ENCODE data around the gene ADAMTS4. TPM values are rescaled to one million over a fixed set of nuclear protein-coding genes. Genes with fewer than 3 reads are reported as not detected.
A peak's percentile ranks its signal among the peaks of the same experiment; 100 is the strongest.

The ADAMTS4 gene
- total RNA-seq, 1 donor from 2014 or later, result 2.7 TPM

DNA sequence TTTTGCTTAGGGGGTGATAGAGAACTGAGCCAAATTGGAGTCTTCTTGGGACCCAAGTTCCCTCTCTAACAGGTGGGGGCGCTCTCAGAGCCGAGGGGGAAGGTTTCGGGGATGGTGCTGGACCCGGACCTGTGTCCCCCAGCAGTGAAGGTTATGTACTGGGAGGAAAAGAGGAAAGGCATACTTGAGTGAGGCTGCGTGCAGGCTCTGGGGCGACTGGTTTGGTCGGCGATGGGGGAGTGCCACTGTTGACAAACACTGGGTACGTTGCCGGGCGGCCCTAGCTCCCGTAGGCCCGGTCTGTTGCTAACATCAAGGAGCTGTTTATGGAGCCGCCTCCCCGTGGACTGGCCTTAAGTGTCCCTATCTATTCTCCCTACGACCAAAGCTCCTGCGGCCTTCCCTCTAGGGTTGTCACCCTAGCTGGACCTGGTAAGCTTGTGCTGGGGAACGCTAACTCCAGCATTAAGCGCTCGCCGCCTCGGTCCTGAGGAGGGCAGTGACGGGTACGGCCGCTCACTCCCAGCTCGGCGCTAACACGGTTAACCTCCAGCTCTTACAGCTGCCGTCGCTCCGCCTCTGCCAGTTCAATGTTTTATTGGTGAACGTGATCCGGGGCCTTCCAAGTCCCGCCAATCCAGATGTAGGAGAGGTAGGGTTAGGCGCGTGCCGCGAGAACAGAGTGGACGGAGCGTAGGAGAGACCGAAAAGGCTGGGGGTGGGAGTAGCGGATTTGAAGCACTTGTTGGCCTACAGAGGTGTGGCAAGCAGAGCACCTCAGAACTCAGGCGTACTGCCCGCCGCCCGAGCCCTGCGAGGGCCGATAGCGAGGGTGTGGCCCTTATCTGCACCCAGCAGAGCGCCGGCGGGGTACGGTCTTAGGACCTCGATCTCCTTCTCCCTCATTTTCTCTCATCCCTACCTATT, 32.8 kb downstream of the ADAMTS4 start, which contains the start of gene PPOX:
Gene PPOX (plus strand): TSS at position 685 of the 927 bp plus-strand sequence. CDS start 422 bp downstream, outside the sequence.
- Histone ChIP-seq H3K4me3 (ENCODE audit: insufficient read depth, low read depth, low read length) (peak within 1 kb of the TSS; percentile 95), H3K27ac (ENCODE audit: low read depth, low read length) (peak within 1 kb of the TSS; percentile 83), H2AFZ (ENCODE audit: low read depth, low read length) (peak within 1 kb of the TSS; percentile 94), H3K4me1 (ENCODE audit: insufficient read depth, low read length) (peaks cover 14% of the 10 kb centered on the region), H3K9ac (ENCODE audit: low read length) (peak within 1 kb of the TSS; percentile 89), H4K20me1 (ENCODE audit: insufficient read depth, low read length) (no peaks in the 10 kb centered on the region), H3K9me3 (ENCODE audit: insufficient read depth, low read depth, low read length) (no peaks in the 10 kb centered on the region), H3K79me2 (ENCODE audit: insufficient read depth, low read length) (peaks cover 21% of the 10 kb centered on the region), H3K27me3 (ENCODE audit: insufficient read depth, low read length) (no peaks in the 10 kb centered on the region), H3K36me3 (ENCODE audit: insufficient read depth, low read length) (peaks cover 4% of the 10 kb centered on the region), H3K4me2 (ENCODE audit: low read length) (peak within 1 kb of the TSS; percentile 98)
- Mint-ChIP-seq H3K36me3 (ENCODE audit: low read depth, unreplicated experiment) (peaks cover 6% of the 10 kb centered on the region), H3K9me3 (ENCODE audit: unreplicated experiment) (no peaks in the 10 kb centered on the region), H3K4me1 (ENCODE audit: low read depth, unreplicated experiment) (peaks cover 17% of the 10 kb centered on the region), H3K27ac (ENCODE audit: unreplicated experiment) (peak within 1 kb of the TSS; percentile 94), H3K27me3 (ENCODE audit: low read depth, unreplicated experiment) (no peaks in the 10 kb centered on the region), H3K4me3 (ENCODE audit: unreplicated experiment) (peak within 1 kb of the TSS; percentile 93)
- FAIRE-seq (no peak), DNase-seq (ENCODE audit: low read depth) (peak; percentile 97)
- TF ChIP-seq, protein P1, sequence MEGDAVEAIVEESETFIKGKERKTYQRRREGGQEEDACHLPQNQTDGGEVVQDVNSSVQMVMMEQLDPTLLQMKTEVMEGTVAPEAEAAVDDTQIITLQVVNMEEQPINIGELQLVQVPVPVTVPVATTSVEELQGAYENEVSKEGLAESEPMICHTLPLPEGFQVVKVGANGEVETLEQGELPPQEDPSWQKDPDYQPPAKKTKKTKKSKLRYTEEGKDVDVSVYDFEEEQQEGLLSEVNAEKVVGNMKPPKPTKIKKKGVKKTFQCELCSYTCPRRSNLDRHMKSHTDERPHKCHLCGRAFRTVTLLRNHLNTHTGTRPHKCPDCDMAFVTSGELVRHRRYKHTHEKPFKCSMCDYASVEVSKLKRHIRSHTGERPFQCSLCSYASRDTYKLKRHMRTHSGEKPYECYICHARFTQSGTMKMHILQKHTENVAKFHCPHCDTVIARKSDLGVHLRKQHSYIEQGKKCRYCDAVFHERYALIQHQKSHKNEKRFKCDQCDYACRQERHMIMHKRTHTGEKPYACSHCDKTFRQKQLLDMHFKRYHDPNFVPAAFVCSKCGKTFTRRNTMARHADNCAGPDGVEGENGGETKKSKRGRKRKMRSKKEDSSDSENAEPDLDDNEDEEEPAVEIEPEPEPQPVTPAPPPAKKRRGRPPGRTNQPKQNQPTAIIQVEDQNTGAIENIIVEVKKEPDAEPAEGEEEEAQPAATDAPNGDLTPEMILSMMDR (IDR thresholded peaks at IDR 0.05; ENCODE audit: insufficient read depth, low read depth, low read length), result peak; percentile 35
- no peak for TF ChIP-seq EZH2 (IDR thresholded peaks at IDR 0.05; ENCODE audit: insufficient read depth, low read length)

DNA sequence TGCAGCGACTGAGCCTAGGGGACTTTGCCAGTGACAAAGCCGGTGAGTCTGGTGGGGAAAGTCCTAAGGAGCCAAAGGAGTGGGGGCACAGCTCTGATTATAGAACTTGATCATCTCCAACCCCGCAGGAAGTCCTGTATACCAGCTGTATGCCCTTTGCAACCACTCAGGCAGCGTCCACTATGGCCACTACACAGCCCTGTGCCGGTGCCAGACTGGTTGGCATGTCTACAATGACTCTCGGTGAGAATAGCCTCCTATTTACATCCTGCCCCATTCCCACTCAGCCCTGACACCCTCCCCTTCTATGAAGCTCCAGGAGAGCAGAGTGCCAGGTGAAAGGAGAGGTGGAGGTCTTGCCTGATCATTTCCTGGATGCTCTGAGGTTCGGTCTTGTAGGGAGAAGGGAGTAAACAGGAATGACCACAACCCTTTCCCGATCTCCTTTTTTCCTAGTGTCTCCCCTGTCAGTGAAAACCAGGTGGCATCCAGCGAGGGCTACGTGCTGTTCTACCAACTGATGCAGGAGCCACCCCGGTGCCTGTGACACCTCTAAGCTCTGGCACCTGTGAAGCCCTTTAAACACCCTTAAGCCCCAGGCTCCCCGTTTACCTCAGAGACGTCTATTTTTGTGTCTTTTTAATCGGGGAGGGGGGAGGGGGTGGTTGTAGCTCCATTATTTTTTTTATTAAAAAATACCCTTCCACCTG, 33.8 kb downstream of the ADAMTS4 start:
- peaks cover 6% of the 10 kb centered on the region for H3K36me3 Mint-ChIP-seq (ENCODE audit: low read depth, unreplicated experiment)
- no peaks in the 10 kb centered on the region for H3K36me3 ChIP-seq (ENCODE audit: insufficient read depth, low read length)
- H3K9ac ChIP-seq (ENCODE audit: low read length), result peak overlapping the region; percentile 89
- H3K79me2 ChIP-seq (ENCODE audit: insufficient read depth, low read length), result peaks cover 31% of the 10 kb centered on the region
- peak overlapping the region; percentile 86 for H3K27ac Mint-ChIP-seq (ENCODE audit: unreplicated experiment)
- H3K4me3 ChIP-seq (ENCODE audit: insufficient read depth, low read depth, low read length), result peak overlapping the region; percentile 95
- FAIRE-seq (no peak), DNase-seq (ENCODE audit: low read depth) (no peak)
- H2AFZ ChIP-seq (ENCODE audit: low read depth, low read length), result no peak overlapping the region
- no peaks in the 10 kb centered on the region for H3K27me3 ChIP-seq (ENCODE audit: insufficient read depth, low read length)
- H3K9me3 Mint-ChIP-seq (ENCODE audit: unreplicated experiment), result no peaks in the 10 kb centered on the region
- peaks cover 22% of the 10 kb centered on the region for H3K4me1 Mint-ChIP-seq (ENCODE audit: low read depth, unreplicated experiment)
- H3K4me2 ChIP-seq (ENCODE audit: low read length), result peak overlapping the region; percentile 98
- no peaks in the 10 kb centered on the region for H3K27me3 Mint-ChIP-seq (ENCODE audit: low read depth, unreplicated experiment)
- H3K27ac ChIP-seq (ENCODE audit: low read depth, low read length), result peak overlapping the region; percentile 83
- no peaks in the 10 kb centered on the region for H4K20me1 ChIP-seq (ENCODE audit: insufficient read depth, low read length)
- peaks cover 18% of the 10 kb centered on the region for H3K4me1 ChIP-seq (ENCODE audit: insufficient read depth, low read length)
- H3K4me3 Mint-ChIP-seq (ENCODE audit: unreplicated experiment), result peak overlapping the region; percentile 93
- no peak for TF ChIP-seq EZH2 (IDR thresholded peaks at IDR 0.05; ENCODE audit: insufficient read depth, low read length)
- TF ChIP-seq, protein P1 (IDR thresholded peaks at IDR 0.05; ENCODE audit: insufficient read depth, low read depth, low read length), result no peak
- no peaks in the 10 kb centered on the region for H3K9me3 ChIP-seq (ENCODE audit: insufficient read depth, low read depth, low read length)
